HepG2 (cell line): ENCODE data around the gene TMA7B. TPM values are rescaled to one million over a fixed set of nuclear protein-coding genes. Genes with fewer than 3 reads are reported as not detected.

Source experiments
- ATAC-seq: fragments of 200-7000 bp; cut with Tn5 transposase; 3 replicates; pipeline ENCODE4 v1.9.1; 2020; ENCODE audit warnings: mild to moderate bottlenecking, moderate library complexity
- BruUV-seq: library from RNA; stranded (reverse); fragments of 400-500 nt; replicated peaks from 2 replicates; lab custom pipeline; 2021; lab: Mats Ljungman, UMichigan
- CTCF ChIA-PET: fragments of 300-600 bp; formaldehyde crosslinking; extraction: SDS; loops from one replicate; lab custom pipeline; 2021; ENCODE audit warnings: low total read pairs, inconsistent platforms, low intra/inter-chr PET ratio; lab: Yijun Ruan, JAX
- POLR2A ChIA-PET: fragments of 350-600 bp; sonication (Branson Sonifier 250); formaldehyde crosslinking; loops from one replicate; lab custom pipeline; 2020; ENCODE audit warnings: antibody characterized with exemption, inconsistent platforms; lab: Yijun Ruan, JAX
- DNase-seq: peaks from one replicate; pipeline ENCODE4 v3.0.0-alpha.2; 2015; ENCODE audit warnings: low spot score
- FAIRE-seq: peaks from 3 replicates; lab custom pipeline; 2011; peaks lifted over from hg19 to GRCh38; lab: Jason Lieb, UNC
- H2AFZ ChIP-seq: one replicate; pipeline ENCODE4 v1.6.1; 2011; ENCODE audit warnings: low read length, inconsistent platforms
- H3K27ac ChIP-seq: fragments of 300-600 bp; 3 replicates; pipeline ENCODE4 v1.8.0; 2011; ENCODE audit warnings: mixed run types, mild to moderate bottlenecking, mixed read lengths, low read length, inconsistent platforms; ENCODE audit not compliant: insufficient read depth; ENCODE audit errors: extremely low read length
- H3K27me3 ChIP-seq, 2 experiments: fragments of 200-600 bp in 1 of 2; 2 replicates in 1 of 2; 3 replicates in 1 of 2; pipeline versions ENCODE4 v1.6.0 to v1.8.0; 2011; ENCODE audit warnings: low read length in 2 of 2, mild to moderate bottlenecking in 2 of 2, moderate library complexity in 2 of 2, inconsistent platforms in 1 of 2; ENCODE audit not compliant: insufficient read depth in 2 of 2, control insufficient read depth in 1 of 2
- H3K36me3 ChIP-seq, 2 experiments: fragments of 200-600 bp in 1 of 2; replicated peaks in 1 of 2; 2 replicates in 1 of 2; 3 replicates in 1 of 2; pipeline versions ENCODE4 v1.5.1 to v1.8.0; 2011; ENCODE audit warnings: low read length in 2 of 2, inconsistent platforms in 1 of 2; ENCODE audit not compliant: insufficient read depth in 2 of 2, control insufficient read depth in 1 of 2
- H3K4me1 ChIP-seq: 2 replicates; pipeline ENCODE4 v1.5.1; 2012; ENCODE audit warnings: low read length, inconsistent platforms; ENCODE audit not compliant: insufficient read depth
- H3K4me2 ChIP-seq: 2 replicates; pipeline ENCODE4 v1.6.0; 2011; ENCODE audit warnings: low read depth, low read length, inconsistent platforms
- H3K4me3 ChIP-seq, 3 experiments: fragments of 200-600 bp in 1 of 3; sonication (generic), shearing (Covaris generic) in 1 of 3; replicated peaks in 1 of 3; 2 replicates each; pipeline ENCODE4 v1.5.1; 2011 to 2016; ENCODE audit warnings: low read length in 3 of 3, inconsistent platforms in 2 of 3, low read depth in 2 of 3, mild to moderate bottlenecking in 2 of 3, control low read depth in 1 of 3, mixed read lengths in 1 of 3; ENCODE audit not compliant: insufficient read depth in 1 of 3
- H3K79me2 ChIP-seq: one replicate; pipeline ENCODE4 v1.6.1; 2011; ENCODE audit warnings: low read length, inconsistent platforms; ENCODE audit not compliant: insufficient read depth
- H3K9ac ChIP-seq: 2 replicates; pipeline ENCODE4 v1.6.0; 2011; ENCODE audit warnings: mild to moderate bottlenecking, low read depth, low read length, inconsistent platforms; ENCODE audit not compliant: insufficient read depth
- H3K9me3 ChIP-seq: 2 replicates; pipeline ENCODE4 v1.5.1; 2012; ENCODE audit warnings: mild to moderate bottlenecking, low read length
- H4K20me1 ChIP-seq: 2 replicates; pipeline ENCODE4 v1.6.0; 2011; ENCODE audit warnings: inconsistent platforms, mild to moderate bottlenecking, low read length, moderate library complexity; ENCODE audit not compliant: insufficient read depth
- CEBPB ChIP-seq: IDR thresholded peaks from 2 replicates; pipeline ENCODE4 v1.6.1; 2011; ENCODE audit warnings: low read depth, low read length, improper control_type of control experiment, borderline replicate concordance
- CREM ChIP-seq, 2 experiments: sonication (generic) in 1 of 2; formaldehyde crosslinking in 1 of 2; IDR thresholded peaks; 2 replicates each; pipeline versions ENCODE4 v1.4.0 to v1.6.1; 2016 to 2020; ENCODE audit warnings: antibody characterized with exemption in 1 of 2, mild to moderate bottlenecking in 1 of 2, missing genetic modification reagents in 1 of 2
- IRF9 ChIP-seq: sonication (generic); formaldehyde crosslinking; IDR thresholded peaks from 2 replicates; pipeline ENCODE4 v1.8.0; 2022; ENCODE audit warnings: missing genetic modification reagents, mild to moderate bottlenecking, borderline replicate concordance
- MXD3 ChIP-seq: IDR thresholded peaks from 2 replicates; pipeline ENCODE4 v1.6.1; 2016; ENCODE audit warnings: mild to moderate bottlenecking, missing biosample characterization, missing genetic modification reagents
- SAP130 ChIP-seq: IDR thresholded peaks from 2 replicates; pipeline ENCODE4 v1.6.1; 2016; ENCODE audit warnings: low read depth
- ZNF331 ChIP-seq: sonication (generic); formaldehyde crosslinking; IDR thresholded peaks from 2 replicates; pipeline ENCODE4 v1.4.0; 2020; ENCODE audit warnings: missing genetic modification reagents
- ZNF703 ChIP-seq: sonication (generic); formaldehyde crosslinking; IDR thresholded peaks from 2 replicates; pipeline ENCODE4 v1.5.1; 2020; ENCODE audit warnings: missing genetic modification reagents, mild to moderate bottlenecking, moderate library complexity, borderline replicate concordance
- ZNF766 ChIP-seq: sonication (generic); formaldehyde crosslinking; IDR thresholded peaks from 2 replicates; pipeline ENCODE4 v1.5.0; 2020; ENCODE audit warnings: missing genetic modification reagents, borderline replicate concordance
- WGBS: methylation state at CpG from one replicate; pipeline ENCODE4 v1.1.6; 2017; ENCODE audit warnings: low lambda C conversion rate; 5-methylcytosine and 5-hydroxymethylcytosine counted together
- in situ Hi-C: cut with HindIII; loops from 2 replicates; pipeline ENCODE4 v1.10.0; 2017; ENCODE audit warnings: low pct_unique_long_range_greater_than_20kb; ENCODE audit not compliant: extremely low pct_ligation_motif_present
- intact Hi-C: fragments of 100-400 bp; cut with micrococcal nuclease; formaldehyde crosslinking; loops from one replicate; pipeline ENCODE4 v1.10.0; 2022; ENCODE audit not compliant: unreplicated experiment
- polyA plus RNA-seq, 8 experiments: library from polyadenylated mRNA; depleted of rRNA in 3 of 8; stranded (reverse) in 7 of 8; unstranded in 1 of 8; fragments of >200 nt; fragmentation: Illumina TruSeq in 4 of 8; extraction: Trizol in 4 of 8; gene quantifications; 2 replicates each; pipeline versions ENCODE4 v1.2.1 to v1.2.3, GENCODE V29; 2011 to 2016; ENCODE audit warnings: low read depth in 4 of 8, missing spikeins in 1 of 8, mixed read lengths in 1 of 8; ENCODE audit not compliant: insufficient read depth in 1 of 8
- total RNA-seq, 5 experiments: library from RNA; depleted of rRNA; stranded (reverse); fragments of >200 nt; fragmentation: Illumina TruSeq; extraction: Trizol; gene quantifications; 2 replicates each; pipeline ENCODE4 v1.2.3, GENCODE V29; 2016; ENCODE audit warnings: low read depth in 1 of 5
- TF ChIP-seq, protein P1 (sequence below), 2 experiments: IDR thresholded peaks; 2 replicates each; pipeline ENCODE4 v1.6.1; 2011 to 2012; ENCODE audit warnings: low read length in 2 of 2, borderline replicate concordance in 1 of 2, low read depth in 1 of 2, mild to moderate bottlenecking in 1 of 2, moderate library complexity in 1 of 2
- TF ChIP-seq, protein P2 (sequence below): IDR thresholded peaks from 2 replicates; pipeline ENCODE4 v1.6.1; 2016; ENCODE audit warnings: missing genetic modification reagents, missing compliant biosample characterization
- TF ChIP-seq, protein P3 (sequence below): sonication (generic); formaldehyde crosslinking; IDR thresholded peaks from 2 replicates; pipeline ENCODE4 v1.5.1; 2020; ENCODE audit warnings: mild to moderate bottlenecking, missing genetic modification reagents, borderline replicate concordance

Gene TMA7B
- total and polyA plus RNA-seq, 2 of the 13 experiments (the other 11 are each of a cell fraction or from before 2014, with no cell fraction given): not detected

DNA sequence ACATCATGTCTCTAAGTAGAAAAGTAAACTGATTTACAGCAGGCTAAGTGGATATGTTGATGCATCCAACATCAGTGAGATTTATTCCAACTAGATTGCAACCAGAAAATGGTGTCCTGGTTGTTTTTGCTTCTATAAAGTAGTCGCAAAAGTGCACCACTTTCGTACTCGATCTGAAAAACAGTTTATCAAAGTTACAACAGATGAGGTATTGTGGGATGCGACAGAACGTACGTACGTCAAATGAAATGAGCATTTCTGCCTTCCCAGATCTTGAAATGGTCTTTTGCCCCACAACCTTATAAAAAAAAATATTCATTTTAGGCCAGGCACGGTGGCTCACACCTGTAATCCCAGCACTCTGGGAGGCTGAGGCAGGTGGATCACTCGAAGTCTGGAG lies 45.6 kb upstream of the TMA7B start (continued):
- TF ChIP-seq, protein P1, sequence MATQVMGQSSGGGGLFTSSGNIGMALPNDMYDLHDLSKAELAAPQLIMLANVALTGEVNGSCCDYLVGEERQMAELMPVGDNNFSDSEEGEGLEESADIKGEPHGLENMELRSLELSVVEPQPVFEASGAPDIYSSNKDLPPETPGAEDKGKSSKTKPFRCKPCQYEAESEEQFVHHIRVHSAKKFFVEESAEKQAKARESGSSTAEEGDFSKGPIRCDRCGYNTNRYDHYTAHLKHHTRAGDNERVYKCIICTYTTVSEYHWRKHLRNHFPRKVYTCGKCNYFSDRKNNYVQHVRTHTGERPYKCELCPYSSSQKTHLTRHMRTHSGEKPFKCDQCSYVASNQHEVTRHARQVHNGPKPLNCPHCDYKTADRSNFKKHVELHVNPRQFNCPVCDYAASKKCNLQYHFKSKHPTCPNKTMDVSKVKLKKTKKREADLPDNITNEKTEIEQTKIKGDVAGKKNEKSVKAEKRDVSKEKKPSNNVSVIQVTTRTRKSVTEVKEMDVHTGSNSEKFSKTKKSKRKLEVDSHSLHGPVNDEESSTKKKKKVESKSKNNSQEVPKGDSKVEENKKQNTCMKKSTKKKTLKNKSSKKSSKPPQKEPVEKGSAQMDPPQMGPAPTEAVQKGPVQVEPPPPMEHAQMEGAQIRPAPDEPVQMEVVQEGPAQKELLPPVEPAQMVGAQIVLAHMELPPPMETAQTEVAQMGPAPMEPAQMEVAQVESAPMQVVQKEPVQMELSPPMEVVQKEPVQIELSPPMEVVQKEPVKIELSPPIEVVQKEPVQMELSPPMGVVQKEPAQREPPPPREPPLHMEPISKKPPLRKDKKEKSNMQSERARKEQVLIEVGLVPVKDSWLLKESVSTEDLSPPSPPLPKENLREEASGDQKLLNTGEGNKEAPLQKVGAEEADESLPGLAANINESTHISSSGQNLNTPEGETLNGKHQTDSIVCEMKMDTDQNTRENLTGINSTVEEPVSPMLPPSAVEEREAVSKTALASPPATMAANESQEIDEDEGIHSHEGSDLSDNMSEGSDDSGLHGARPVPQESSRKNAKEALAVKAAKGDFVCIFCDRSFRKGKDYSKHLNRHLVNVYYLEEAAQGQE (IDR thresholded peaks at IDR 0.05; ENCODE audit: borderline replicate concordance in 1 of 2, low read depth in 1 of 2, low read length in 2 of 2): no peak
- TF ChIP-seq, protein P2, sequence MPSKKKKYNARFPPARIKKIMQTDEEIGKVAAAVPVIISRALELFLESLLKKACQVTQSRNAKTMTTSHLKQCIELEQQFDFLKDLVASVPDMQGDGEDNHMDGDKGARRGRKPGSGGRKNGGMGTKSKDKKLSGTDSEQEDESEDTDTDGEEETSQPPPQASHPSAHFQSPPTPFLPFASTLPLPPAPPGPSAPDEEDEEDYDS: no peak

DNA sequence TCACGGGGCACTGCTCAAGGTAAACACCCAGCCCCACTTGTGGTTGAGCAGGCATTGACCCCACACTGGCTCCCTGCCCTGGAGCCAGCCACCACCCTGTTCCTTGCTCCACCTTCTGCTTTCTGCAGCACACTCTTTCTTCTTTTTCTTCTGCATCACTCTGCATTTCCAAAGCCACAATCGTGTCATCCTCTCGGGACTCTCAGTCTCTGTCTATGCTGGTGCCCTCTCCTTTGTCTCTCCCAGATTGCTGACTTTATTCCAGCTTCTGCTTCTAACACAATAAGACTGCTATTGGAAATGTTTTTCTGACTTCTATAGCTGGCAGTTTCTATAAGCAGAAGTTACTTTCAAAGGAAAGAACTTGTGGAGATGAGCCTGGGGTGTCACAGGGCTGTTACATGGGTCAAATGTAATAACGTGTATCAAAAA lies 44.9 kb upstream of the TMA7B start:
- Histone ChIP-seq H2AFZ (no peak overlapping the region), H3K36me3 (no peaks in the 10 kb centered on the region), H3K4me2 (no peak overlapping the region), H3K27ac (no peak overlapping the region), H4K20me1 (no peaks in the 10 kb centered on the region), H3K4me3 (no peak overlapping the region), H3K27me3 (peaks cover 0 to 17% of the 10 kb centered on the region in 2 experiments; a peak in 2 of 5 replicates), H3K4me1 (no peaks in the 10 kb centered on the region), H3K79me2 (no peaks in the 10 kb centered on the region), H3K9me3 (no peaks in the 10 kb centered on the region), H3K9ac (no peak overlapping the region)
- ATAC-seq: no peak
- DNase-seq: no peak
- WGBS: 1% methylated on average over 4 of the region's 4 CpGs
- intact Hi-C loops (no loop called here), in situ Hi-C loops (no loop called here)
- ChIA-PET POLR2A (no interaction called here), CTCF (no interaction called here)
- FAIRE-seq: no peak
- BruUV-seq: no TSS peak
- TF ChIP-seq CEBPB (no peak), SAP130 (CRISPR knock-in tag) (no peak), MXD3 (CRISPR knock-in tag) (no peak), CREM (IDR thresholded peaks at IDR 0.05) (no peak), CREM (CRISPR knock-in tag; IDR thresholded peaks at IDR 0.05) (no peak), ZNF331 (no peak), ZNF703 (CRISPR knock-in tag) (no peak), IRF9 (CRISPR knock-in tag) (no peak), ZNF766 (CRISPR knock-in tag) (no peak)
- TF ChIP-seq, protein P3, sequence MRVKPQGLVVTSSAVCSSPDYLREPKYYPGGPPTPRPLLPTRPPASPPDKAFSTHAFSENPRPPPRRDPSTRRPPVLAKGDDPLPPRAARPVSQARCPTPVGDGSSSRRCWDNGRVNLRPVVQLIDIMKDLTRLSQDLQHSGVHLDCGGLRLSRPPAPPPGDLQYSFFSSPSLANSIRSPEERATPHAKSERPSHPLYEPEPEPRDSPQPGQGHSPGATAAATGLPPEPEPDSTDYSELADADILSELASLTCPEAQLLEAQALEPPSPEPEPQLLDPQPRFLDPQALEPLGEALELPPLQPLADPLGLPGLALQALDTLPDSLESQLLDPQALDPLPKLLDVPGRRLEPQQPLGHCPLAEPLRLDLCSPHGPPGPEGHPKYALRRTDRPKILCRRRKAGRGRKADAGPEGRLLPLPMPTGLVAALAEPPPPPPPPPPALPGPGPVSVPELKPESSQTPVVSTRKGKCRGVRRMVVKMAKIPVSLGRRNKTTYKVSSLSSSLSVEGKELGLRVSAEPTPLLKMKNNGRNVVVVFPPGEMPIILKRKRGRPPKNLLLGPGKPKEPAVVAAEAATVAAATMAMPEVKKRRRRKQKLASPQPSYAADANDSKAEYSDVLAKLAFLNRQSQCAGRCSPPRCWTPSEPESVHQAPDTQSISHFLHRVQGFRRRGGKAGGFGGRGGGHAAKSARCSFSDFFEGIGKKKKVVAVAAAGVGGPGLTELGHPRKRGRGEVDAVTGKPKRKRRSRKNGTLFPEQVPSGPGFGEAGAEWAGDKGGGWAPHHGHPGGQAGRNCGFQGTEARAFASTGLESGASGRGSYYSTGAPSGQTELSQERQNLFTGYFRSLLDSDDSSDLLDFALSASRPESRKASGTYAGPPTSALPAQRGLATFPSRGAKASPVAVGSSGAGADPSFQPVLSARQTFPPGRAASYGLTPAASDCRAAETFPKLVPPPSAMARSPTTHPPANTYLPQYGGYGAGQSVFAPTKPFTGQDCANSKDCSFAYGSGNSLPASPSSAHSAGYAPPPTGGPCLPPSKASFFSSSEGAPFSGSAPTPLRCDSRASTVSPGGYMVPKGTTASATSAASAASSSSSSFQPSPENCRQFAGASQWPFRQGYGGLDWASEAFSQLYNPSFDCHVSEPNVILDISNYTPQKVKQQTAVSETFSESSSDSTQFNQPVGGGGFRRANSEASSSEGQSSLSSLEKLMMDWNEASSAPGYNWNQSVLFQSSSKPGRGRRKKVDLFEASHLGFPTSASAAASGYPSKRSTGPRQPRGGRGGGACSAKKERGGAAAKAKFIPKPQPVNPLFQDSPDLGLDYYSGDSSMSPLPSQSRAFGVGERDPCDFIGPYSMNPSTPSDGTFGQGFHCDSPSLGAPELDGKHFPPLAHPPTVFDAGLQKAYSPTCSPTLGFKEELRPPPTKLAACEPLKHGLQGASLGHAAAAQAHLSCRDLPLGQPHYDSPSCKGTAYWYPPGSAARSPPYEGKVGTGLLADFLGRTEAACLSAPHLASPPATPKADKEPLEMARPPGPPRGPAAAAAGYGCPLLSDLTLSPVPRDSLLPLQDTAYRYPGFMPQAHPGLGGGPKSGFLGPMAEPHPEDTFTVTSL (CRISPR knock-in tag): no peak
